Stimulated activated naive B cell treated with anti-CD40 and anti-IgM and Interleukin-4, amounts not matched to agents 10 μg/mL and 1 μg/mL and 100 μg/mL, for 72 hours (primary cell): Measurements from ENCODE around the gene CABLES2.
A peak's percentile ranks its signal among the peaks of the same experiment; 100 is the strongest.

Experiments used
- ATAC-seq, 2 donors: fragments of 150-1000 bp; cut with Tn5 transposase; replicated peaks; 2 replicates each; pipeline ENCODE4 v1.10.0; 2021; ENCODE audit warnings: moderate library complexity in 1 of 2
- DNase-seq: peaks from one replicate; pipeline ENCODE4 v3.0.0; 2021
- H3K27ac Mint-ChIP-seq: one replicate; pipeline ENCODE4 v1.8.0; 2022; ENCODE audit warnings: mild to moderate bottlenecking, mixed read lengths
- H3K27me3 Mint-ChIP-seq, 2 donors: one replicate each; pipeline ENCODE4 v1.8.0; 2022; ENCODE audit warnings: mixed read lengths in 2 of 2
- H3K36me3 Mint-ChIP-seq, 2 donors: one replicate each; pipeline ENCODE4 v1.8.0; 2022; ENCODE audit warnings: mixed read lengths in 2 of 2, mild to moderate bottlenecking in 1 of 2
- H3K4me1 Mint-ChIP-seq, 2 donors: one replicate each; pipeline ENCODE4 v1.8.0; 2022; ENCODE audit warnings: mixed read lengths in 2 of 2, mild to moderate bottlenecking in 1 of 2
- H3K4me3 Mint-ChIP-seq, 2 donors: one replicate each; pipeline ENCODE4 v1.8.0; 2022; ENCODE audit warnings: mild to moderate bottlenecking in 2 of 2, mixed read lengths in 2 of 2, moderate library complexity in 1 of 2
- H3K9me3 Mint-ChIP-seq, 2 donors: one replicate each; pipeline ENCODE4 v1.8.0; 2022; ENCODE audit warnings: mixed read lengths in 2 of 2, mild to moderate bottlenecking in 1 of 2

Gene CABLES2

DNA sequence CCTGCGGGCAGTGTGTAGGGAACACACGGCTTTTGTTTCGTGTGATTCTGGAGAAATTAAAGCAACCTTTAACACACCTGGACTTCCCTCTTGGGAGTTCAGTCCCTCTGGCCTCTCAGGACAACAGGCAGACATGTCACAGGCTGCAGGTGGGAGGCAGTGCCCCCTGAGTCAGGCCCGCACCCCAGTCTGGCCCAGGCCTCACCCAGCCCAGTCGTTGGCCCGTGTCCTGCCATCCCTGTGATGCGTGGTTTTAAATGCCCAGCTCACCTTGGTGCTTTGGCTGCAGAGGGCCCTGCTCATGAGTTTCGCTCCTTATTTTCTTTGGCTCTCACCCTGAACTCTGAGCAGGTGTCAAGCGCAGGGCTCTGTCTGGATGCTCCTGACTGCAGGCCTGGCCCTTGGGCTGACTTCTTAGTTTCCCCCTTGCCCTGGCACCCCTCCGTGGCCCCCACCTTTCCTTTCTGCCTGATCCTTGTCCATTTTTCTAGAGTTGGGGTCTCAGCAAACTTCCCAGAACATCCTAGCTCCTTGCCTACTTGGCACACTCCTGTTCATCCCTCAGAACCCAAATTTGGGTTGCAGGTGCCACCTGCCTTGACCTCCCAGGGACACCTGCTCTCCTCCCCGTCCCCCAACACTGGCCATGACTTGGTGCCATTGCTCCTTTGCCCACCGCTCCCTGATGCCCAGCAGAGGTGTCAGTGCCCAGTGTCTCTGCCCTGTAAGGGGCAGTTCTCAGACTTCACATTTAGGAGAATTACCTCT, 2.2 kb upstream of the CABLES2 start:
- ATAC-seq (no peak), DNase-seq (no peak)
- H3K4me1 Mint-ChIP-seq, result peaks cover 27 to 41% of the 10 kb centered on the region in 2 donors
- no peak overlapping the region for H3K4me3 Mint-ChIP-seq
- H3K36me3 Mint-ChIP-seq, result no peaks in the 10 kb centered on the region
- no peak overlapping the region for H3K27ac Mint-ChIP-seq
- H3K9me3 Mint-ChIP-seq, result no peaks in the 10 kb centered on the region
- peaks cover 0 to 3% of the 10 kb centered on the region in 2 donors for H3K27me3 Mint-ChIP-seq

DNA sequence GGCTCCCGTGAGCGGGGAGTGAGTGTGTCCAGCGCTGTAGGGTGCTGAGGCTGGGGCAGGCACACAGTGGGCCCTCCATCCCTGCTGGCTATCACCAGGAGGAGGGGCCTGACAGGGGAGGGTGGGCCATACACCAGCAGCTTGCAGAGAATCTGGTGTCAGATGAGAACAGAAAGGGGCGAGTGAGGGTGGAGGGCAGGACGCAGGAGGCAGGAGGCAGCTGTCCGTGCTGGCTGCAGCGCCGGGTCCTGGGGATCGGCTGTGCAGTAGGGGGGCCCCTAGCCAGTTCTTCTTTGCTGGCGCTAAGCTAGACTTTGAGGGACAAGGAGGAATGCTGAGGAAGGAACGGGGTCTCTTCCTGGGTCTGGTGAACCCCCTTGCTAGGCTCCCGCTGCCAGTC, 1.6 kb upstream of the CABLES2 start:
- ATAC-seq (no peak), DNase-seq (no peak)
- no peaks in the 10 kb centered on the region for H3K36me3 Mint-ChIP-seq
- no peak overlapping the region for H3K27ac Mint-ChIP-seq
- no peaks in the 10 kb centered on the region for H3K9me3 Mint-ChIP-seq
- peaks cover 27 to 41% of the 10 kb centered on the region in 2 donors for H3K4me1 Mint-ChIP-seq
- H3K4me3 Mint-ChIP-seq, result no peak overlapping the region
- peaks cover 0 to 3% of the 10 kb centered on the region in 2 donors for H3K27me3 Mint-ChIP-seq

DNA sequence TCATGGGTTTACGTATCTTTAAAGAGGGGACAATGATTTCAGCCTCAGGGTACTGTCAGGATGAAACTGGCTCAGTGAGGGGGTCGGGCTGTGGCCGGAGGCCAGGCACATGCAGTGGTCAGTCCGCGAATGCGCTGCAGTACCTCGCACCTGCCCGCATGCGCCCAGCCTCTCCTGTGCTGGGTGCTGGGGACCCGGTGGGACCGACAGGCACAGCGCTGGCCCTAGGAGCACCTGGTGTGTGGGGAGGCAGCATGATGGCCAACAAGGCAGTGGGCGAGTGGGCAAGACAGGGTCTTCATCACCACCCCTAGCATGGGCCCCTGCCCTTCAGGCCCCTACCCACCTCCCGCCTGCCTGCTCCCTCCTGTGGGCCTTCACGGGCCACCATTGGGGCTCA, 970 bp upstream of the CABLES2 start:
- Mint-ChIP-seq H3K4me1 (peaks cover 27 to 46% of the 10 kb centered on the region in 2 donors), H3K27ac (no peak overlapping the region), H3K27me3 (peaks cover 0 to 3% of the 10 kb centered on the region in 2 donors), H3K4me3 (peak overlapping the region; percentile 22 to 84), H3K9me3 (no peaks in the 10 kb centered on the region), H3K36me3 (peaks cover 0 to 3% of the 10 kb centered on the region in 2 donors)
- DNase-seq, result no peak
- ATAC-seq, result no peak

DNA sequence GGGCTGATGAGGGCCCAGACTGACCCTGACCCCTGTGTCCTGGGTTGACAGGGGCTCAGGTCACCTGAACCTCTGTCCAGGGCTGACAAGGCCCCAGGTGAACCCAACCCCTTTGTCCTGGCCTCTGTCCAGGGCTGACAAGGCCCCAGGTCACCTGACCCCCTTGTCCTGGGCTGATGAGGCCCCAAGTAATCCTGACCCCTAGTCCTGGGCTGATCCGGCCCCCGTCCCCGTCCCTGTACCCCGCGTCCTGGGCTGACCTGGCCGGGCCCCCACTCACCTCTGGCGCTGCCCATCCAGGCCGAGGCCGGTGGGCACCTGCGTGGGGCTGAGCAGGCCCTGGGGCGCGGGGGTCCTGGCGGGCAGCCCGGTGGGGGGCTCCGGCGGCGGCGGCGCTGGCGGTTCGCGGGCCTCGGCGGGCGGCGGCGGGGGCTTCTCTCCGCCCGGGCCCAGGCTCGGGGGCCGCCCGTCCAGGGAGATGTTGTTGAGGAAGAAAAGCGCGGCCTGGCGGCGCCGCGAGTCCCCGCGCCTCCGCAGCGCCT, 379 bp downstream of the CABLES2 start:
- ATAC-seq (peak; percentile 0 to 1), DNase-seq (no peak)
- peaks cover 30 to 52% of the 10 kb centered on the region in 2 donors for H3K4me1 Mint-ChIP-seq
- peaks cover 0 to 3% of the 10 kb centered on the region in 2 donors for H3K27me3 Mint-ChIP-seq
- peak overlapping the region; percentile 25 for H3K27ac Mint-ChIP-seq
- peaks cover 0 to 6% of the 10 kb centered on the region in 2 donors for H3K36me3 Mint-ChIP-seq
- peak overlapping the region; percentile 74 to 81 for H3K4me3 Mint-ChIP-seq
- H3K9me3 Mint-ChIP-seq, result no peaks in the 10 kb centered on the region

DNA sequence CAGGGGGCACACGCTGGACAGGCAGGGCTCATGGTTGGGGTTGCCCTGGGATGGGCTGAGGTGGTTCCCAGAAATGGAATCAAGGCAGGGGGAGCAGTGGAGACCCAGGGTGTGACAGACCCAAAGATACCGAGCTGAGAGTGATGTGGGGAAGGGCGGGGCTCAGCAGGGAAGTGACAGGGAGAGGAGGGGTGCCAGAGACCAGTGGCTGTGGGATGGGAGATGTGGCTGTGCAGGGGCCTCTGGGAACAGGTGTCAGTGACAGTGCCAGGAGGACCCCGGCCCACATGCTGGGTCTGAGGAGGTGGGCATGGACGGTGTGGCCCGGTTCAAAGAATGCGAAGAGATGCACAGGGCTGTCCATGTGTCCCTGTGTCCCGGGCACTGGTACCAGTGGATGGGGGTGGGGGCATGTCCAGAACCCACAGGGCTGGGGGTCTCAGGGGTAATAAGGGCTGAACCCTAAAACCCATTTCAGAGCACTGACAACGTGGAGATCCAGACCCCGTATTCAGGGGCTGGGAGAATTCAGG, 1.0 kb downstream of the CABLES2 start:
- Mint-ChIP-seq H3K27ac (peak overlapping the region; percentile 66), H3K4me3 (peak overlapping the region; percentile 74 to 81), H3K4me1 (peaks cover 35 to 59% of the 10 kb centered on the region in 2 donors), H3K36me3 (peaks cover 3 to 11% of the 10 kb centered on the region in 2 donors), H3K9me3 (no peaks in the 10 kb centered on the region), H3K27me3 (peaks cover 0 to 3% of the 10 kb centered on the region in 2 donors)
- no peak for DNase-seq
- no peak for ATAC-seq

DNA sequence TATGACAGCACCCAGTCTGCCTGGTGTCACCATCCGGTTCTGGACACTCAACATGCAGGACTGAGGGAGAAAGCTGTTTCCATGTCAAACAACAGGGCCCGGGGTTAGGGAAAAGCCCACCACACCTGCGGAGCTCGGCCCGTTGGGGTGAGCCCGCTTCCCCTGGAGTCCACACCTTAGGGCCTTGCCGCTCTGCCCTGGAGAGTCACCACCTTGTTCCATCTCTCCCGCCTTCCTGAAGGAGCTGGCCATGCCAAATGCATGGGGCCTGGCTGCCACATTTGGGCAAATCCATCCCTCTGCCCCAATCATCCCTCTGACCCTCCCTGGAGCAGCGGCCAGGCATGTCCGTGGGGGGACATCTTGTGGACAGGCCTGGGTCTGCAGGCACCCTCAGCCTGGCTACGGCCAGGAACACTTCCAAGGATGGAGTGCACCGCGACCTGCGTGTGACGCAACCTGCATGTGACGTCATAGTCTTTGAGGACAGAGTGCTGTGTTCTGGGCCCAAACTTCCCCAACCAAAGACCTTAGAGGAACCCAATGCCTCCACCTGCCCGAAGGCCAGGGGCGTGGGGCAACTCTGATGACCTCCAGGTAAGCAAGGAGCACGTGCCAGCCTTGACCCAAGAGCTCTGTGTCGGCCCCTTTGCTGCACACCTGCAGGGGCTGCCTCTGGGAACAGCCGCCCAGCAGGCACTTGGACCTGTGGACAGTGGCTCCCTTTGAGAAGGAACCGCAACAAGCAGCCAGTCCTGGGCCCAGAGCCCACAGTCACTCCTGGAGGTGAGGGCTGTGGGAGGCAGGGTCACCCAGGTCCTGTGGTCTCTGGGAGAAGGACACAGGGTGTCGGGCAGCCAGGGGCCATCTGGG, 1.7 kb downstream of the CABLES2 start:
- peaks cover 35 to 58% of the 10 kb centered on the region in 2 donors for H3K4me1 Mint-ChIP-seq
- peaks cover 7 to 15% of the 10 kb centered on the region in 2 donors for H3K36me3 Mint-ChIP-seq
- DNase-seq (no peak), ATAC-seq (no peak)
- no peak overlapping the region for H3K27ac Mint-ChIP-seq
- peaks cover 0 to 3% of the 10 kb centered on the region in 2 donors for H3K27me3 Mint-ChIP-seq
- H3K4me3 Mint-ChIP-seq, result peak overlapping the region; percentile 74 to 81
- H3K9me3 Mint-ChIP-seq, result no peaks in the 10 kb centered on the region

DNA sequence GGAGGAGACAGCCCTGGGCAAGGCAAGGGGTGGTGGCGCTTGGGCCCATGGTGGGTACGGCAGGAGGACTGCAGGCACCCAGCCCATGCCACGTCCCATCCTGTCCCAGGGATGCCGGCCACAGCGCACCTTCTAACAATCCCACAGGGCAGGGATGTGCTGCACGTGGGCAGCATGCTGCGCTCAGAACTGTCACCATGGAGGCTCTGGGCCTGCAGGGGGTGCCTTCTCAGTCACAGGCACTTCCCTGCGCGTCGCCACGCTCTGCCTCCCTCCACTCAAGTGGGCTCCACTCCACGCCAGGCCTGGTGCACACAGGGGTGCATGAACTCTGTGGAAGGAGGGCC, 2.4 kb downstream of the CABLES2 start:
- H3K36me3 Mint-ChIP-seq, result peaks cover 7 to 18% of the 10 kb centered on the region in 2 donors
- ATAC-seq, result no peak
- H3K27me3 Mint-ChIP-seq, result peaks cover 0 to 3% of the 10 kb centered on the region in 2 donors
- peak overlapping the region in 1 of 2 donors; percentile 6 for H3K4me3 Mint-ChIP-seq
- H3K4me1 Mint-ChIP-seq, result peaks cover 30 to 57% of the 10 kb centered on the region in 2 donors
- H3K27ac Mint-ChIP-seq, result no peak overlapping the region
- DNase-seq, result no peak
- H3K9me3 Mint-ChIP-seq, result no peaks in the 10 kb centered on the region

DNA sequence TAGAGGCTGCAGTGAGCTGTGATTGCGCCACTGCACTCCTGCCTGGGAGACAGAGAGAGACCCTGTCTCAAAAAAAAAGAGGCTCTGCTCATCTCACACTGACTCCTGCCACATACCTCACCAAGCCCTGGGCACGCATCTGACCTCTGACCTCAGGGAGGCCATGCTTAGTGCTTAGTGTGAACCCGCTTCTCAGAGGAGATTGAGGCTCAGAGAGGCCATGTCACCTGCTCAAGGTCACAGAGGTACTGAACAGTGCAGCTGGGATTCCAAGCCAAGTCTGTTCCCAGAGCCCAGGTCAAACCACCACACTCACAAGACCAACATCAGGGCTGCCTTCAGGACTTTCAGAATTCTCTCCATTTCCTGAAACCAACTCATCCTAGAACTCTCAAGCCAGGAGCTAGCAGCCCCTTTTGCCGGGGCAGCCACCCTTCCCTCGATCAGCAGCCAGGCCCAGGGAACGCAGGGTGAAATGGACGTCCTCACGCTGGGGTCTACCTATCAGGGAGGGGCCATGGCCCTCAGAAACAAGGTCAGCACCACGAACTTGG, 2.9 kb downstream of the CABLES2 start:
- H3K27ac Mint-ChIP-seq, result peak overlapping the region; percentile 56
- DNase-seq, result no peak
- no peak for ATAC-seq
- H3K9me3 Mint-ChIP-seq, result no peaks in the 10 kb centered on the region
- peaks cover 7 to 20% of the 10 kb centered on the region in 2 donors for H3K36me3 Mint-ChIP-seq
- H3K27me3 Mint-ChIP-seq, result no peaks in the 10 kb centered on the region
- H3K4me3 Mint-ChIP-seq, result no peak overlapping the region
- H3K4me1 Mint-ChIP-seq, result peaks cover 27 to 52% of the 10 kb centered on the region in 2 donors

DNA sequence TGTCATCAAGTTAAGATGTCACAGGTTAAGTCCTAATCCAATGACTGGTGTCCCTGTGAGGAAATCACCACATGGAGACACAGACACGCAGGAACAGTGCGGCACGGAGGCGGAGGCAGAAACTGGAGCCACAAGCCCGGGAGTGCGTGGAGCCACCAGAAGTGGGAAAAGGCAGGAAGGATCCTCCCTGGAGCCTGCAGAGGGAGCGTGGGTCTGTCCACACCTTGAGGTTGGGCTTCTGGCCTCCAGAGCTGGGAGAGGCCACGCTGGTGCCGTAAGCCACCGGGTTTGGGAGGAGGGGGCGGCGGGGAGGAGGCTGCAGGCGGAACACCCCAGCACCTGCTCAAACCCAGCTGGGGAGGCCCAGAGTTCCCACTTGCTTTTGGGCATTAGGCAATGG, 3.8 kb downstream of the CABLES2 start:
- H3K4me3 Mint-ChIP-seq, result no peak overlapping the region
- H3K4me1 Mint-ChIP-seq, result peaks cover 24 to 50% of the 10 kb centered on the region in 2 donors
- no peak for ATAC-seq
- H3K36me3 Mint-ChIP-seq, result peaks cover 7 to 20% of the 10 kb centered on the region in 2 donors
- no peak for DNase-seq
- no peaks in the 10 kb centered on the region for H3K9me3 Mint-ChIP-seq
- H3K27me3 Mint-ChIP-seq, result no peaks in the 10 kb centered on the region
- H3K27ac Mint-ChIP-seq, result no peak overlapping the region

DNA sequence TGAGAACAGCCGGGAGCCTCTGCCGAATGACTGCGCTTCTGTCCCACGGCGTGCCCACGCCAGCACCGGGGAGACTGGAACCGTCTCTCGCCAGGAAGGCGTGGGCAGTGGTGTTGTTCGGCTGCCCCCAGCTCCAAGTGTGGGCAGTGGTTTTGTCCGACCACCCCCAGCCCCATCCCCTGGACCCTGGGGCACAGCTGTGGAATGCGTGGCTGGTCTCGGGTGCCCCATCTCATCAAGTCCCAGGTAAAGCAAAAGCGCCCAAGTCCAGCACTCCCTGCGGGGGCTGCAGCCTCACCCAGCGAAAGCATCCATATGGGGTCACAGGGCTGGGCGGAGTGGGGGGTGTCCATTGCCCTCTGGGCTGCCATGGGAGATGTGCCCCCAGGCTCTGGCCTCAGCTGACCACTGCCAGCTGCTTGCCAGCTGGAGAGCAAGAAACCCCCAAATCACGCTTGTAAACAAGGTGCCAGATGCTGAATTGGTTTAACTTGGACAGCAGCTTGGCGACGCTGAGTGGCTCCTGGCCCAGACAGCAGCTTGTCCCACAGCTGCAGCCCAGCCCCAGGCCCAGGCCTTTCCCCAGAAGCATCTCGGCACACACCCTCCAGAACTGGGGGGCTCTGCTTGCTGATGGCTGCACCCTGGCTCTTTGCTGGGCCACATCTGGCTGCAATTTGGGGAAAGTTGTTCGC, 4.5 kb downstream of the CABLES2 start:
- H3K36me3 Mint-ChIP-seq, result peaks cover 14 to 27% of the 10 kb centered on the region in 2 donors
- ATAC-seq, result no peak
- DNase-seq, result no peak
- peaks cover 23 to 47% of the 10 kb centered on the region in 2 donors for H3K4me1 Mint-ChIP-seq
- no peak overlapping the region for H3K27ac Mint-ChIP-seq
- no peaks in the 10 kb centered on the region for H3K27me3 Mint-ChIP-seq
- H3K4me3 Mint-ChIP-seq, result no peak overlapping the region
- H3K9me3 Mint-ChIP-seq, result peaks cover 4 to 6% of the 10 kb centered on the region in 2 donors

DNA sequence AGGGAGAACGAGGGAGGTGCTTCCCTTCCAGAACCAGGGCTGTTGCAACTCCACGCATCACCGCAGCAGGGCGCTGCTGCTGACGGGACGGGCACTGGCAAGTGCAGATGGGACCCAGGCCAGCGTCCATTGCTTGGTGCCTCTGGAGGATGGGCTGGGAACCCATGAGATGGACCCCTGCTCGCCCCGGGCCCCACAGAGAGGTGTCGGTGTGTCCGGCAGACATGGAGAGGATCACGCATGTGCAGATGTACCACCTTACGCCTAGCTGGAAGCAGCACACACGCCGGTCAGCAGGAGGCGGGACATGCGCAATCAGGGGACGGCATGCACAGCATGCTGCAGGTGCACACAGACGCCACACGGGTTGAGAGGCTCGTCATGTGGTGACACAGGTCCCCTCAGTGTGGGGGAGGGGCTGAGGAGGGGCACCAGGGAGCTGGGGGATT, 5.7 kb downstream of the CABLES2 start:
- Mint-ChIP-seq H3K27me3 (no peaks in the 10 kb centered on the region), H3K9me3 (peaks cover 4 to 8% of the 10 kb centered on the region in 2 donors), H3K27ac (no peak overlapping the region), H3K4me1 (peaks cover 23 to 41% of the 10 kb centered on the region in 2 donors), H3K4me3 (no peak overlapping the region), H3K36me3 (peaks cover 19 to 35% of the 10 kb centered on the region in 2 donors)
- ATAC-seq, result no peak
- no peak for DNase-seq

DNA sequence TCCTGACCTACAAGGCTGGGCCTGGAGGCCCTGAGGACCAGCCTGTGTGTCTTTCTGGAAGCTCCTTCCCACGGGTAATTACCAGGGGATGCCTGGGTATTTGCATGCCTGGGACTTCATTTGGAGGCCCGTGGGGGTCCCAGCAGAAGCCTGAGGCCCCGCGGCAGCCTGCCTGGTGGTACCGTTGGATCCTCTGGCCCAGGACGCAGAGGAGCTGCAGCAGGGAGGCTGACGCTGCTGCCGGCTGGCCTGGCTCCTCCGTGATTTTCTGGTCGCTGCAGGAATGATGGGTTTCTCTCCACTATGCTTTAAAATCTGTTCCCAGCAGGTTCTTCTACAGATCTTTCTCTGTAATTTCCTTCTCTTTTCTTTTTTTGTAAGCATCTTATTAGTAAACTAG, 6.5 kb downstream of the CABLES2 start:
- Mint-ChIP-seq H3K27ac (no peak overlapping the region), H3K4me3 (no peak overlapping the region), H3K27me3 (no peaks in the 10 kb centered on the region), H3K4me1 (peaks cover 16 to 33% of the 10 kb centered on the region in 2 donors), H3K36me3 (peaks cover 20 to 36% of the 10 kb centered on the region in 2 donors), H3K9me3 (peaks cover 4 to 8% of the 10 kb centered on the region in 2 donors)
- no peak for ATAC-seq
- DNase-seq, result no peak

DNA sequence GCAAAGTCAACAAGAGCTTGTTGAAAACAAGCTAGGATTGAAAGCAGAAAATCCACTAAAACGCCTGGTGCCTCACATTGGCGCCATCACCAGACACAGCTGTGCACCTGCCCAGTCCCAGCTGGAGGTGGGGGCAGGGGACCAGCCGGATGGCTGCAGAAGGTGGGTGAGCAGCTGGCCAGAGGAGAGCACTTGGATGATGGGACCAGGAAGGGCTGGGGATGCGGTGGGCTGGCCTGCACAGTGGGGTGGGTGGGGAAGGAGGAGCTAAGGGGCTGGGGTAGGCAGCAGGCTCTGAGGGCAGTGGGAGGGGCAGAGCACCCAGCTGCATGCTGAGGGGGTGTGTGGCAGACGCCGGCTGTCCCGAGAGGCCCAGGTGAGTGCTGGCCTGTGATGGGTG, 7.1 kb downstream of the CABLES2 start:
- DNase-seq (no peak), ATAC-seq (peak in 1 of 2 donors; percentile 31)
- peaks cover 22 to 39% of the 10 kb centered on the region in 2 donors for H3K36me3 Mint-ChIP-seq
- H3K27ac Mint-ChIP-seq, result no peak overlapping the region
- no peaks in the 10 kb centered on the region for H3K27me3 Mint-ChIP-seq
- peaks cover 14 to 28% of the 10 kb centered on the region in 2 donors for H3K4me1 Mint-ChIP-seq
- peaks cover 4 to 8% of the 10 kb centered on the region in 2 donors for H3K9me3 Mint-ChIP-seq
- no peak overlapping the region for H3K4me3 Mint-ChIP-seq
